LNCaP clone FGC (cell line): ENCODE results near the gene AKAP13.

Experiments used
- DNase-seq: peaks from one replicate; pipeline ENCODE4 v3.0.0-alpha.2; 2011; ENCODE audit warnings: low read depth
- H3K4me3 ChIP-seq: 2 replicates; pipeline ENCODE4 v1.5.1; 2011; ENCODE audit warnings: mild to moderate bottlenecking, low read depth, low read length, control low read depth
- CTCF ChIP-seq: IDR thresholded peaks from 2 replicates; pipeline ENCODE4 v1.5.1; 2012; ENCODE audit warnings: mild to moderate bottlenecking; ENCODE audit not compliant: control insufficient read depth, insufficient read depth; ENCODE audit errors: extremely low read depth

AKAP13 gene

GRCh38 chr15:85730001-85730820 lies 349.8 kb downstream of the AKAP13 start:
- DNase-seq, result peak; percentile 41
- TF ChIP-seq CTCF, result peak; percentile 78
- no peak overlapping the region for H3K4me3 ChIP-seq

DNA sequence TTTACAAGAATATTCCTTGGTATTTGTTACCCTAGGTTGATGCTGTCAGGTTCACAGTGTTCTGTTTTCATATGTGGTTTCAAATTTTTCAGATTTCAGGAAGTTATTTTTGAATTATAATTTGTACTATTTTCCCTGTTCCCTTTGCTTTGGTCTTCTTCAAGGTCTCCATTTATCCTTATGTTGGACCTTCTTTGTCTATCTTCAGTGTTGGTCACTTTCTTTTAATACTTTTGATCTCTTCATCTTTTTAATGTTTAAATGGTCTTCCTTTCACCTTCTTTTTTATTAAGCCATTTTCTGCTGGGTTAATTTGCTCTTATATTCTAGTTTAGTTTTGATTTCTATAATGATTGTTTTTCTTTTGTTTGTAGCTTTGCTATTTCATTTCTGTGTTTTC lies 353.0 kb downstream of the AKAP13 start:
- TF ChIP-seq CTCF, result no peak
- no peak overlapping the region for H3K4me3 ChIP-seq
- no peak for DNase-seq

GRCh38 chr15:85737061-85737460 lies 356.7 kb downstream of the AKAP13 start:
- no peak overlapping the region for H3K4me3 ChIP-seq
- DNase-seq, result no peak
- TF ChIP-seq CTCF, result no peak

- no peak for DNase-seq
- no peak for TF ChIP-seq CTCF
- no peak overlapping the region for H3K4me3 ChIP-seq
Measured at GRCh38 chr15:85741021-85741421, 360.6 kb downstream of the AKAP13 start.

DNA sequence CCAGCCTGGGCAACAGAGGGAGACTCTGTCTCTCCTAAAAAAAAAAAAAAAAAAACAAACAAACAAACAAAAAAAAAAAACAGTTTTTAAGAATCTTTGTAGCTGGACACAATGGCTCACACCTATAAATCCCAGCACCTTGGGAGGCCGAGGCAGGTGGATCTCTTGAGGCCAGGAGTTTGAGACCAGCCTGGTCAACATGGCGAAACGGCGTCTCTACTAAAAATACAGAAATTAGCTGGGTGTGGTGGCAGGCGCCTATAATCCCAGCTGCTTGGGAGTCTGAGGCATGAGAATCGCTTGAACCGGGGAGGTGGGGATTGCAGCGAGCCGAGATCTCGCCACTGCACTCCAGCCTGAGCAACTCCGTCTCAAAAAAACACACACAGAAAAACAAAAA lies 361.3 kb downstream of the AKAP13 start:
- no peak for TF ChIP-seq CTCF
- no peak for DNase-seq
- H3K4me3 ChIP-seq, result no peak overlapping the region

GRCh38 chr15:85742186-85742821 lies 361.9 kb downstream of the AKAP13 start:
- no peak for TF ChIP-seq CTCF
- H3K4me3 ChIP-seq, result no peak overlapping the region
- DNase-seq, result no peak
